ENCODE measurements around the gene FOXI1. TPM values are rescaled to one million over a fixed set of nuclear protein-coding genes. Genes with fewer than 3 reads are reported as not detected.

The FOXI1 gene
- total RNA-seq, 1 donor from 2014 or later, result not detected

DNA sequence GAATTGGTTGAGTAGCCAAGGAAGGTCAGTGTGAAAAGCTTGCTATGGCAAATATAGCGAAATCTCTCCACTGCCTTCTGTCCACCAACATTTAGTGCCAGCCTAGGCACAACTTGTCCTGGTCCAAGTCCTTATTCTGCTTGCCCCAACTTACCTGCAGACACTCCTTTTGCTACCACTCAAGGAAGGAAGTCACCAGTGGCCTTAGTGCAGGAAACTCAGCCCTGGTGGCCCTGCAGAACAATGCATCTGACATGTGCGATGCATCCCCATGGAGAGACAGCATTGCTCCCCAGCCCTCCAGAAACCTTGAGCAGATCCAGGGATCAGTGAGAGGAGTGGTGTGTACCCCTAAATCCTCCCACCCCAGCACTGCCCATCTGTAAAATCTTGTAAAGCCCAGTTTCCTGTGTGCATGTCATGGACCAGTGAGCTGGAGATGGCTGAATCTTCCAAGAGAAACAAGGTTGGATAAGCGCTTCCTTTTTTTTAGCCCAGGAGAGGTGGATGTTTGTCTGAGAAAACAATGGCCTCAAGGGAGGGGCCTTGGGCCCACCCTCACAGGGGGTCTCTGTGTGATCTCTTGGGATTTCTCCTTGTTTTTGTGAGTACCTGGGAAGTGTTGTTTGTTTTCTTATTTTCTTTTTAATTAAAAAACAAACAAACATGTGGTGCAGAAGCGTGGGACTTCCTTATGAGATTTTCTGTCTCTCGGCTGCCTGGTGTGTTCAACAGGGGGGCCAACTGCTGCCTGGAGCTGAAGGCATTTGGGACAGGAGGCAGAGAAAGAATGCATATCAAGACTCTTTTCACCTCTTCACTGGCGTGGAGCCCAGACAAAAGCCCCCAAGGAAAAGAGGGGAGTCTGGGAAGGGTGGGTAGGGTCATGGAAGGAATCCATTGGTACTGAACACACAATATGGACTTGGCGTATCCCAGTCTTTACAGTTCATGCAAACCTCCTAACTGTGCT, 3.6 kb downstream of the FOXI1 start:
- no peak overlapping the region for H3K4me3 ChIP-seq (ENCODE audit: insufficient read depth, low read depth, low read length)
- no peak overlapping the region for H3K4me2 ChIP-seq (ENCODE audit: low read length)
- no peaks in the 10 kb centered on the region for H4K20me1 ChIP-seq (ENCODE audit: insufficient read depth, low read length)
- DNase-seq (ENCODE audit: low read depth), result no peak
- no peak overlapping the region for H3K27ac ChIP-seq (ENCODE audit: low read depth, low read length)
- H3K79me2 ChIP-seq (ENCODE audit: insufficient read depth, low read length), result no peaks in the 10 kb centered on the region
- no peak overlapping the region for H2AFZ ChIP-seq (ENCODE audit: low read depth, low read length)
- Mint-ChIP-seq H3K36me3 (ENCODE audit: low read depth, unreplicated experiment) (no peaks in the 10 kb centered on the region), H3K4me3 (ENCODE audit: unreplicated experiment) (no peak overlapping the region), H3K9me3 (ENCODE audit: unreplicated experiment) (no peaks in the 10 kb centered on the region), H3K27me3 (ENCODE audit: low read depth, unreplicated experiment) (peaks cover 34% of the 10 kb centered on the region), H3K4me1 (ENCODE audit: low read depth, unreplicated experiment) (no peaks in the 10 kb centered on the region), H3K27ac (ENCODE audit: unreplicated experiment) (no peak overlapping the region)
- H3K9ac ChIP-seq (ENCODE audit: low read length), result no peak overlapping the region
- H3K4me1 ChIP-seq (ENCODE audit: insufficient read depth, low read length), result no peaks in the 10 kb centered on the region
- no peaks in the 10 kb centered on the region for H3K36me3 ChIP-seq (ENCODE audit: insufficient read depth, low read length)
- no peaks in the 10 kb centered on the region for H3K9me3 ChIP-seq (ENCODE audit: insufficient read depth, low read depth, low read length)
- TF ChIP-seq, protein P1, sequence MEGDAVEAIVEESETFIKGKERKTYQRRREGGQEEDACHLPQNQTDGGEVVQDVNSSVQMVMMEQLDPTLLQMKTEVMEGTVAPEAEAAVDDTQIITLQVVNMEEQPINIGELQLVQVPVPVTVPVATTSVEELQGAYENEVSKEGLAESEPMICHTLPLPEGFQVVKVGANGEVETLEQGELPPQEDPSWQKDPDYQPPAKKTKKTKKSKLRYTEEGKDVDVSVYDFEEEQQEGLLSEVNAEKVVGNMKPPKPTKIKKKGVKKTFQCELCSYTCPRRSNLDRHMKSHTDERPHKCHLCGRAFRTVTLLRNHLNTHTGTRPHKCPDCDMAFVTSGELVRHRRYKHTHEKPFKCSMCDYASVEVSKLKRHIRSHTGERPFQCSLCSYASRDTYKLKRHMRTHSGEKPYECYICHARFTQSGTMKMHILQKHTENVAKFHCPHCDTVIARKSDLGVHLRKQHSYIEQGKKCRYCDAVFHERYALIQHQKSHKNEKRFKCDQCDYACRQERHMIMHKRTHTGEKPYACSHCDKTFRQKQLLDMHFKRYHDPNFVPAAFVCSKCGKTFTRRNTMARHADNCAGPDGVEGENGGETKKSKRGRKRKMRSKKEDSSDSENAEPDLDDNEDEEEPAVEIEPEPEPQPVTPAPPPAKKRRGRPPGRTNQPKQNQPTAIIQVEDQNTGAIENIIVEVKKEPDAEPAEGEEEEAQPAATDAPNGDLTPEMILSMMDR (IDR thresholded peaks at IDR 0.05; ENCODE audit: insufficient read depth, low read depth, low read length), result no peak
- TF ChIP-seq EZH2 (IDR thresholded peaks at IDR 0.05; ENCODE audit: insufficient read depth, low read length), result no peak
- H3K27me3 ChIP-seq (ENCODE audit: insufficient read depth, low read length), result no peaks in the 10 kb centered on the region
- no peak for FAIRE-seq

DNA sequence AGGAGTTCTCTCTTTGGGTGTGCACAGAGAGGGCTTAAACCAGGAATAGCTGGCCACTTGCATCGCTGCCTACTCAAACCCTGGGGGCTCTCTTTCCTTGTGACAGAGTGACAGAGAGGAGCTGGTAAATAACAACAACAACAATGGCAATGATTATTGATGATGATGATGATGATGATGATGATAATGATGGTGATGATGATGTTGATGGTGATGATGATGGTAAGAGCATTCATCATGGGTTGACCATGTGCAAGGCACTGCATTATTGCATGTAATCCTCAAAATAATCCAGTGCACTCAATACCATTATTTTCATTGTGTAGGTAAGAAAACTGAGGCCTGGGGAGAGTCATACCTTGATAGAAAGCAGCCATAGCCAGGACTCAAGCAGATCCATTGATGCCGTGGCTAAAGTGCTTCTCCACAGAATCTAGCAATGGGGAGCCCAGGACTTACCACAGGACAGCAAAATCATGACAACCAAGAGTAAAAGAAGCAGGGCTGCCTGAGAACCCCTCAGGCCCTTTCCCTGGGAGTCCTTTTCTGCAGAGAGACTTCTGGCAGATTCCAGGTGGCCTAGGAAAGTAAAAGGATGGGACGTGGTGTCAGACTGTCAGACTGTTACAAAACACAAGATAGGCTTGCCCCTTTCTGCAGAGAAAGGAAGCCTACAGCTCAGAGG, 4.8 kb downstream of the FOXI1 start:
- H3K27me3 Mint-ChIP-seq (ENCODE audit: low read depth, unreplicated experiment), result peaks cover 26% of the 10 kb centered on the region
- H3K27ac Mint-ChIP-seq (ENCODE audit: unreplicated experiment), result no peak overlapping the region
- Histone ChIP-seq H3K27ac (ENCODE audit: low read depth, low read length) (no peak overlapping the region), H2AFZ (ENCODE audit: low read depth, low read length) (no peak overlapping the region), H3K4me2 (ENCODE audit: low read length) (no peak overlapping the region), H3K79me2 (ENCODE audit: insufficient read depth, low read length) (no peaks in the 10 kb centered on the region), H3K9me3 (ENCODE audit: insufficient read depth, low read depth, low read length) (no peaks in the 10 kb centered on the region), H3K4me1 (ENCODE audit: insufficient read depth, low read length) (no peaks in the 10 kb centered on the region), H4K20me1 (ENCODE audit: insufficient read depth, low read length) (no peaks in the 10 kb centered on the region), H3K9ac (ENCODE audit: low read length) (no peak overlapping the region), H3K27me3 (ENCODE audit: insufficient read depth, low read length) (no peaks in the 10 kb centered on the region), H3K36me3 (ENCODE audit: insufficient read depth, low read length) (no peaks in the 10 kb centered on the region), H3K4me3 (ENCODE audit: insufficient read depth, low read depth, low read length) (no peak overlapping the region)
- no peaks in the 10 kb centered on the region for H3K36me3 Mint-ChIP-seq (ENCODE audit: low read depth, unreplicated experiment)
- FAIRE-seq, result no peak
- TF ChIP-seq, protein P1 (IDR thresholded peaks at IDR 0.05; ENCODE audit: insufficient read depth, low read depth, low read length), result no peak
- TF ChIP-seq EZH2 (IDR thresholded peaks at IDR 0.05; ENCODE audit: insufficient read depth, low read length), result no peak
- peaks cover 2% of the 10 kb centered on the region for H3K9me3 Mint-ChIP-seq (ENCODE audit: unreplicated experiment)
- no peak for DNase-seq (ENCODE audit: low read depth)
- no peak overlapping the region for H3K4me3 Mint-ChIP-seq (ENCODE audit: unreplicated experiment)
- H3K4me1 Mint-ChIP-seq (ENCODE audit: low read depth, unreplicated experiment), result no peaks in the 10 kb centered on the region
